Neural progenitor cell (in vitro differentiated cells): ENCODE data around the gene COLEC11.

Source experiments
- EZH2phosphoT487 ChIP-seq: fragments of 200-600 bp; sonication (generic); IDR thresholded peaks from 2 replicates; pipeline ENCODE4 v1.6.1; 2017; ENCODE audit warnings: antibody characterized with exemption
- TF ChIP-seq, protein P1 (sequence below): fragments of 200-600 bp; sonication (generic); IDR thresholded peaks from 2 replicates; pipeline ENCODE4 v1.5.1; 2017; ENCODE audit warnings: antibody characterized with exemption, mild to moderate bottlenecking

GRCh38 chr2:3581367-3582262 is 13.3 kb upstream of the COLEC11 start:
- TF ChIP-seq, protein P1, sequence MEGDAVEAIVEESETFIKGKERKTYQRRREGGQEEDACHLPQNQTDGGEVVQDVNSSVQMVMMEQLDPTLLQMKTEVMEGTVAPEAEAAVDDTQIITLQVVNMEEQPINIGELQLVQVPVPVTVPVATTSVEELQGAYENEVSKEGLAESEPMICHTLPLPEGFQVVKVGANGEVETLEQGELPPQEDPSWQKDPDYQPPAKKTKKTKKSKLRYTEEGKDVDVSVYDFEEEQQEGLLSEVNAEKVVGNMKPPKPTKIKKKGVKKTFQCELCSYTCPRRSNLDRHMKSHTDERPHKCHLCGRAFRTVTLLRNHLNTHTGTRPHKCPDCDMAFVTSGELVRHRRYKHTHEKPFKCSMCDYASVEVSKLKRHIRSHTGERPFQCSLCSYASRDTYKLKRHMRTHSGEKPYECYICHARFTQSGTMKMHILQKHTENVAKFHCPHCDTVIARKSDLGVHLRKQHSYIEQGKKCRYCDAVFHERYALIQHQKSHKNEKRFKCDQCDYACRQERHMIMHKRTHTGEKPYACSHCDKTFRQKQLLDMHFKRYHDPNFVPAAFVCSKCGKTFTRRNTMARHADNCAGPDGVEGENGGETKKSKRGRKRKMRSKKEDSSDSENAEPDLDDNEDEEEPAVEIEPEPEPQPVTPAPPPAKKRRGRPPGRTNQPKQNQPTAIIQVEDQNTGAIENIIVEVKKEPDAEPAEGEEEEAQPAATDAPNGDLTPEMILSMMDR, result no peak
- no peak for TF ChIP-seq EZH2phosphoT487
